Mucosa of stomach (tissue), 1 donor: ENCODE data around the gene RPL28.
"Not testable (repeated sequence)": the region's sequence is repeated elsewhere in the genome, so short reads cannot be mapped to it uniquely, and the experiment has no call there.

Source experiments
- H3K27me3 ChIP-seq: one replicate; pipeline ENCODE4 v1.7.0; 2013; ENCODE audit warnings: mild to moderate bottlenecking, low read length; ENCODE audit not compliant: control insufficient read depth, insufficient read depth
- H3K36me3 ChIP-seq: one replicate; pipeline ENCODE4 v1.7.0; 2013; ENCODE audit warnings: low read length; ENCODE audit not compliant: control insufficient read depth, insufficient read depth
- H3K4me1 ChIP-seq: one replicate; pipeline ENCODE4 v1.7.0; 2013; ENCODE audit warnings: mild to moderate bottlenecking, low read length; ENCODE audit not compliant: control insufficient read depth, insufficient read depth
- H3K4me3 ChIP-seq: one replicate; pipeline ENCODE4 v1.7.0; 2013; ENCODE audit warnings: low read length
- H3K9ac ChIP-seq: one replicate; pipeline ENCODE4 v1.7.0; 2013; ENCODE audit warnings: mild to moderate bottlenecking, low read length, moderate library complexity
- H3K9me3 ChIP-seq: one replicate; pipeline ENCODE4 v1.7.0; 2013; ENCODE audit warnings: mild to moderate bottlenecking, low read length, moderate library complexity; ENCODE audit not compliant: control insufficient read depth
- donor health status: Pancreatic carcinoma.

The RPL28 gene

DNA sequence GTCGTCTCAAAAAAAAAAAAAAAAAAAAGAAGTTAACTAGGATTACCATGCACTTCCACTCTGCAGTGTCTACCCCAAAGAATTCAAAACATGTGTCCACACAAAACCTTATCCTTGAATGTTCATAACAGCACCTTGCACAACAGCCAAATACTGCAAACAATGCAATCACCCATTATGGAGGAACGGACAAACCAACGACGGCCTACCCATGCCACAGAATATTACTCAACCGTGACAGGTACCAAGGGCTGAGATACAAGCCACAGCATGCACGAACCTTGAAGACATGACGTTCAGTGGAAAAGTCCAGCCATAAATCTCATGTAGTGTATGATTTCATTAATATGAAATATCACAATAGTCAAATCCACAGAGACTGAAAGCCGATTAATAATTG lies 60.3 kb downstream of the RPL28 start:
- H3K9me3 ChIP-seq, result no peaks in the 10 kb centered on the region
- no peak overlapping the region for H3K9ac ChIP-seq
- peaks cover 10% of the 10 kb centered on the region for H3K4me1 ChIP-seq
- peaks cover 67% of the 10 kb centered on the region for H3K27me3 ChIP-seq
- H3K36me3 ChIP-seq, result no peaks in the 10 kb centered on the region
- no peak overlapping the region for H3K4me3 ChIP-seq

DNA sequence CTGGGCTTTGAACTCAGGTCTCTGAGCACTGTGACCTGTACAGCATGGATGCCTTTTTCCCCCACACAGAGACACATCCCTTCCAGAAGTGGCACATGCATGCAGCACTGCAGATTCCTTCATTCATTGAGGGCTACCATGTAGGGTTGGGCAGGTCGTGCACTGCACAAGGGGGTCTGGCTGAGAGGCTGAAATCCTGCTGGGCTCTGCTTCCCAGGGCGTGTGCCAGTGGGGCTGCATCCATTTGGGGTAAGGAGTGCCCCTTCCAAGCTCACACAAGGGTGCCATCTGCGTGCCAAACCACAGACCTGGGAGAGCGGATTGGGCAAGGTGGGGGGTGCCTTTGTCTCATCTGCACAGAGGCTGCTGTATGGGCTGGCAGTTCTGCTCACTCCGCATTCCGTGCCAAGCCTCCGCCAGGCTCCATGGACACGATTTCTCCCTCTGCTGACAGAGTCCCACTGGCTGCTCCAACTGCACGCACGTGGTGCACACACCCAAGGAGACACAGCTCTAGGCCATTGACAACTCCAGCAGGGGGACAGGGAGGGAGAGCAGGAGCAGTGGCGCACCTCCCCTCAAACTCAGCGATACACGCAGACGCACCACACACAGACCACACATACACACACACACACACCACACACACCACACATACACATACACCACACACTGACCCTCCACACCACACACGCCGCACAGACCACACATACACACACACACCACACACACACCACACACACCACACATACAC lies 61.9 kb downstream of the RPL28 start:
- H3K9ac ChIP-seq, result no peak overlapping the region
- H3K4me3 ChIP-seq, result no peak overlapping the region
- H3K27me3 ChIP-seq, result peaks cover 69% of the 10 kb centered on the region
- peaks cover 3% of the 10 kb centered on the region for H3K4me1 ChIP-seq
- H3K9me3 ChIP-seq, result no peaks in the 10 kb centered on the region
- H3K36me3 ChIP-seq, result no peaks in the 10 kb centered on the region

GRCh38 chr19:55448175-55448490 lies 62.4 kb downstream of the RPL28 start:
- H3K9me3 ChIP-seq, H3K36me3 ChIP-seq, H3K9ac ChIP-seq, H3K4me1 ChIP-seq, H3K4me3 ChIP-seq: not testable (repeated sequence)
- peaks cover 69% of the 10 kb centered on the region for H3K27me3 ChIP-seq

DNA sequence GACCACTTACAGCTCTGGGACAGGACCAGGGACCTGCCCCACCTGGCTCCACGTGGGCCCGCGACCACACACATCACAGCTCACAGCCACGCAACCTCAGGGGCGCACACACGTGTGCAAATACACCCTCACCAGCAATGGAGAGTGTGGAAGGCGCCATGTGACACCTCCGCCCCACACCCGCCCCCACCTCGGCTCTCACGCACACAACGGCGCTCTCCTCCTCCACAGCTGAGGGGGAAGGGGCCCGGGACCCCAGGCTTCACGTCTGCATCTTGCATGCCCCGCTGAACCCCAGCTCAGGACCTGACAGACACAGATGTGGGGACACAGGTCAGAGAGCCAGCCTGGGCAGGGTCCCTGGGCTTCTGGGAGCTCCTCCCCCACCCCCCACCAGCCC lies 63.7 kb downstream of the RPL28 start:
- Histone ChIP-seq H3K4me1 (peaks cover 3% of the 10 kb centered on the region), H3K9me3 (no peaks in the 10 kb centered on the region), H3K9ac (no peak overlapping the region), H3K4me3 (no peak overlapping the region), H3K27me3 (peaks cover 55% of the 10 kb centered on the region), H3K36me3 (no peaks in the 10 kb centered on the region)

DNA sequence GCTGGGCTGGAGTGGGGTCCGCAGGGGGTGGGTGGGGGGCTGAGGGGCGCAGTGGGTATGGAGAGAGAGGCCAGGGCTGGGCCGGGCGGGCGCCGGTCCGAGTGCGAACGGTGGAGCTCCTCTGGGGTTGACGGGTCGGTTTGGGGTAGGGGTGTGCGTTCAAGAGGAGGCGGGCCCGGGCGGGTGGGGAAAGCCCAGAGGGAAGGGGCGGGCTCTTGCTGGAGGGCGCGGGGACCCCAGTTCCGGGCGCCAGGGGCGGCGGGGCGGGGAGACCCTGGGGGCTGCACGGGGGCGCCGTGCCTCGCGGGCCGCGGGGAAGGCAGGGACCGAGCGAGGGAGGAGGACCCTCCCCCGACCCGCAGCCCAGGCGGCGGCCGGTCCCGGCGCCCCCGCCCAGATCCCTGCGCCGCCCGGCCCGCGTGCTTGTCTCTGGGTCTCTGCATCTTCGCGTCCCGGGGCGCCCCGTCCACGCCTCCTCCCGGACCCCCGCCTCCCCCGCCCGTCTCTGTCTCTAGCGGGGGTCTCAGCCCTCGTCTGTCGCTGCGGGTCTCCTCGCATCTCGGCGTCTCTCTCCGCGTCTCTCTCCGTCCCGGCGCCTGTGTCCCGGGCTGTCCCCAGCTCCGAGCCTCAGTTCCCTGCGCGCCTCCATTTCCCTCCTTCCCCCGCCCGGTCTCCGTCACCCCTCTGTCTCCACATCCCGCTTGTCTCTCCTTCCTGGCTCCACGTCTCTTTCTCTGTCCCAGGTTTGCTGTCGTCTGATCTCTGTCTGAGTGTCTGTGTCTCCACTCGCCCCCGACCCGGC lies 65.6 kb downstream of the RPL28 start:
- Histone ChIP-seq H3K27me3 (peaks cover 48% of the 10 kb centered on the region), H3K4me3 (no peak overlapping the region), H3K4me1 (peaks cover 3% of the 10 kb centered on the region), H3K36me3 (no peaks in the 10 kb centered on the region), H3K9me3 (no peaks in the 10 kb centered on the region), H3K9ac (no peak overlapping the region)

DNA sequence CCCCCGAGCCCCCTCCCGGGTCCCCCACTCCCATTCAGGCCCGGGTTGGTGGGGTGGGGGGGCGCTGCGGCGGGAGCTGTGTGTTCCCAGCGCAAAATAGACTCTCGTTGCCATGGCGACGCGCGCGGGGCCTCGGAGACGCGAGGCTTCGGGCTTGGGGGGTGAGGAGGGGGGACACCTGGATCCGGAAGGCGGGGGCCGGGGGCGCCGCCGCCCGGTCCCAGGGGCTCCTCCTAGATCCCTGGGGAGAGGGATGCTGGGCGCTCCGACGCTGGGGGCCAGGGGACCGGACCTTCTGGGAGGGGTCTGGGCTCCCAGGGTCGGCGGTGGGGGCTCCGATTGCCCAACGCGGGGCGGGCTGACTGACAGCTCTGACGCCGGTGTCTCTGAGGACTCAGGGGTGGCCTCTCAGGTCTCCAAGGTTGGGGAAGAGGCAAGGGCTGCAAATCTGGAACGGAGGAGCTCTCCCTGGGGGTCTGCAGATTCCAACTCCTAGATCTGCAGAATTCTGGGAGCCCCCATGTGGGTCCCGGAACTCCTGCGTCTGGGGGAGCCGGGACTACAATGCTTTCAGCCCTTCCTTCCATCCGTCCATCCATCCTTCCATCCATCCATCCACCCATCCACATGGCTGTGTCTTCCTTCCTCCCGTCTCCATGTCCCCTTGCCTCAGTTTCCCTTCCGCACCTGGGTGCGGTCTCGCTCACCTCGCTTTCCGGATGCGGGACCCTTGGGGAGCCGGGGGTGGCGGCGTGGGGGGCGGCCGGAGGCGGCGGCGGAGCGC lies 66.4 kb downstream of the RPL28 start:
- Histone ChIP-seq H3K27me3 (peaks cover 48% of the 10 kb centered on the region), H3K4me1 (peaks cover 3% of the 10 kb centered on the region), H3K4me3 (no peak overlapping the region), H3K9ac (no peak overlapping the region), H3K36me3 (no peaks in the 10 kb centered on the region), H3K9me3 (no peaks in the 10 kb centered on the region)
